AG04449 (cell line): ENCODE data around the gene EQTN.

Source experiments
- CTCF ChIA-PET: fragments of 350-600 bp; formaldehyde crosslinking; extraction: SDS; loops from one replicate; lab custom pipeline; 2021; ENCODE audit warnings: antibody characterized with exemption; lab: Yijun Ruan, JAX
- POLR2A ChIA-PET: fragments of 400-600, 350-600 bp; formaldehyde crosslinking; extraction: SDS; loops from one replicate; lab custom pipeline; 2020; ENCODE audit warnings: antibody characterized with exemption, inconsistent platforms; lab: Yijun Ruan, JAX
- DNase-seq: peaks from one replicate; pipeline ENCODE4 v3.0.0-alpha.2; 2010; ENCODE audit warnings: low read depth, low spot score
- H3K4me3 ChIP-seq: 2 replicates; pipeline ENCODE4 v1.5.1; 2011; ENCODE audit warnings: low read depth, mild to moderate bottlenecking, control low read depth, low read length
- TF ChIP-seq, protein P1 (sequence below): IDR thresholded peaks from one replicate; pipeline ENCODE4 v1.5.1; 2011; ENCODE audit warnings: mild to moderate bottlenecking, moderate library complexity, low read length, control low read depth, inconsistent platforms; ENCODE audit not compliant: insufficient read depth; ENCODE audit errors: missing control alignments

Gene EQTN

DNA sequence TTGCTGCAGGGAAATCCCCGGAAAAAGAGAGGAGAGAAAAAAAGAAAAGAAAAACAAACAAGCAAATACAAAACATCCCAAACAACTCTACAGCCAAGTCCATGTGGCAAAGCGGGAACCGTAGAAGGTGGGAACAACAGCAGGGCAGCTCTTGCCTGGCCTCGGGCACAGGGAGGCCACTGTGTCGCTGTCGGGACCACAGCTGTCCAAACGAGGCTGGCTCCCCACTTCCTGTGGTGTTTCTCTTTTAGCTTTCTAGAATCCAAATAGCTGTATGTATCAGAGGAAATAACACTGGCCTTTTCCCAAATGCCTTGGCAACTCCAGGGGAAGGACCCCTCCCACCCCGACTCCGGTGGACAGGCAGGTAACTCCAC lies 41.6 kb upstream of the EQTN start:
- DNase-seq, result no peak
- ChIA-PET POLR2A (no interaction called here), CTCF (interaction anchor here (1.0 kb wide), 1 partner anchor 209 kb away, joined by 5 read pairs; no protein-coding TSS in a partner anchor)
- no peak overlapping the region for H3K4me3 ChIP-seq
- TF ChIP-seq, protein P1, sequence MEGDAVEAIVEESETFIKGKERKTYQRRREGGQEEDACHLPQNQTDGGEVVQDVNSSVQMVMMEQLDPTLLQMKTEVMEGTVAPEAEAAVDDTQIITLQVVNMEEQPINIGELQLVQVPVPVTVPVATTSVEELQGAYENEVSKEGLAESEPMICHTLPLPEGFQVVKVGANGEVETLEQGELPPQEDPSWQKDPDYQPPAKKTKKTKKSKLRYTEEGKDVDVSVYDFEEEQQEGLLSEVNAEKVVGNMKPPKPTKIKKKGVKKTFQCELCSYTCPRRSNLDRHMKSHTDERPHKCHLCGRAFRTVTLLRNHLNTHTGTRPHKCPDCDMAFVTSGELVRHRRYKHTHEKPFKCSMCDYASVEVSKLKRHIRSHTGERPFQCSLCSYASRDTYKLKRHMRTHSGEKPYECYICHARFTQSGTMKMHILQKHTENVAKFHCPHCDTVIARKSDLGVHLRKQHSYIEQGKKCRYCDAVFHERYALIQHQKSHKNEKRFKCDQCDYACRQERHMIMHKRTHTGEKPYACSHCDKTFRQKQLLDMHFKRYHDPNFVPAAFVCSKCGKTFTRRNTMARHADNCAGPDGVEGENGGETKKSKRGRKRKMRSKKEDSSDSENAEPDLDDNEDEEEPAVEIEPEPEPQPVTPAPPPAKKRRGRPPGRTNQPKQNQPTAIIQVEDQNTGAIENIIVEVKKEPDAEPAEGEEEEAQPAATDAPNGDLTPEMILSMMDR, result no peak

- CTCF ChIA-PET, result interaction anchor here (1.0 to 2.1 kb wide), 3 partner anchors 208 to 210 kb away, joined by 4 to 12 read pairs (median 5); no protein-coding TSS in a partner anchor
- POLR2A ChIA-PET, result no interaction called here
- DNase-seq, result no peak
- H3K4me3 ChIP-seq, result no peak overlapping the region
- TF ChIP-seq, protein P1, result no peak
Observed at GRCh38 chr9:27337833-27338526, 41.0 kb upstream of the EQTN start.

DNA sequence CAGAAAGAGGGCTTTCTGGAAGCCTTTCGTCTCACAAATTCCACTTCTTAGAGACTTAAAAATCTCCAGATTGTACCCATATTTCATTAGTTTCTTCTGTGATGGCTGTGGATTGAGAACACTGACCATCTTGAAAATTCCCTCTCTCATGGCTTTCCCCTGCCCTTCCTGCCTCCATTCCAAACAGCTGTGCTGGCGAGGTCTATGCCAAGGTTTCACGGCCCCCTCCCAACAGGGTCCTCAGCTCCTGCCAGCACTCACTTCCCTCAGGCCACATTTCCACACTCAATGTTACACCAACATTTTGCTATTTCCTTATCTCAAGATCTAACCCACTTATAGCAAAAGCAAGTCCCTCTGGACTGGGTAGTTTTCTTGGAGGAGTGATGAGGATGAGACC lies 40.3 kb upstream of the EQTN start:
- no peak for DNase-seq
- POLR2A ChIA-PET, result no interaction called here
- CTCF ChIA-PET, result interaction anchor here (1.5 to 2.1 kb wide), 2 partner anchors 208 to 211 kb away, joined by 4 to 12 read pairs; no protein-coding TSS in a partner anchor
- H3K4me3 ChIP-seq, result no peak overlapping the region
- TF ChIP-seq, protein P1, result no peak

- no peak overlapping the region for H3K4me3 ChIP-seq
- CTCF ChIA-PET, result interaction anchor here (1.5 to 7.9 kb wide), 3 partner anchors 195 to 211 kb away, joined by 4 to 89 read pairs (median 12); partner anchors contain the start of gene MOB3B
- DNase-seq, result no peak
- TF ChIP-seq, protein P1, result no peak
- POLR2A ChIA-PET, result no interaction called here
Observed at GRCh38 chr9:27336829-27337228, 39.9 kb upstream of the EQTN start.

DNA sequence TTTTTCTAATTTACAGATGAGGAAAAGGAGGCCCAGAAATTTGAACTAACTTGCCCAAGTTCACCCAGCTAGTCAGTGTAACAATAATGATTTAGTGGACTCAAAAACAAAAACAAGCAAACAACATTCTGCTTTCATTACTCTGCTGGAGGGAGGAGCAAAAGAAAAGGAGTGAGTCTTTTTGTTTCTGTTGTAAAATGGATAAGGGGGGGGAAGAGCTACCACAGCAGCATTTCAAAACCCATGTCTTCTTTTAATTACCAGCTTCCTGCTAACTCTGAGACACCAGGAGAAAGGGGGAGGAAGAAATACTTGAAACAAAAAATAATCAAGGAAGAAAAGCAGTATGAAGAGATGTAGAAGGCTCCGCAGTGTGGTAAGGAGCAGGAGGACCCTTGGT lies 39.2 kb upstream of the EQTN start:
- CTCF ChIA-PET, result interaction anchor here (1.5 to 7.9 kb wide), 3 partner anchors 195 to 212 kb away, joined by 4 to 89 read pairs (median 12); partner anchors contain the start of gene MOB3B
- POLR2A ChIA-PET, result no interaction called here
- TF ChIP-seq, protein P1, result no peak
- no peak overlapping the region for H3K4me3 ChIP-seq
- DNase-seq, result no peak

DNA sequence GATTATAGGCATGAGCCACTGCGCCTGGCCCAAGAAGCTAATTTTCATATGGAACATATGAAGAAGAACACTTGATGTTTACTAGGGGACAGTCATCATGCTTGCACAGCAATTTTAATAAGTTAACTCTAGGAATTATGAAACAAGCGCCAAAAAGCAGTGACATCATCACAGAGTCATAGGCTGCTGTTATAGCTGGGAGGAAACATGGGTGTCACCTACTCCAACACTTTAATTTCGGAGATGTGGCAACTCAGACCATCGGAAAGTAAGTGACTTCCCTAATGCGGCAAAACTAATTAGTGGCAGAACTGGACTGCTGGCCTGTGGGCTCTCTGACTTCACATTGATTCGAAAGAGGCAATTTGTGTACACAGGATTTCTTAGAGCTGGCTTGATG lies 38.1 kb upstream of the EQTN start:
- ChIA-PET POLR2A (no interaction called here), CTCF (interaction anchor here (0.7 to 7.9 kb wide), 4 partner anchors 196 to 223 kb away, joined by 3 to 140 read pairs (median 50); partner anchors contain the start of gene MOB3B)
- DNase-seq, result no peak
- TF ChIP-seq, protein P1, result no peak
- no peak overlapping the region for H3K4me3 ChIP-seq
